Measurements from ENCODE around the gene MMP12. TPM values are rescaled to one million over a fixed set of nuclear protein-coding genes. Genes with fewer than 3 reads are reported as not detected.

The MMP12 gene
- total RNA-seq, 1 donor from 2014 or later: not detected

- no peak overlapping the region for H3K4me3 ChIP-seq (ENCODE audit: low read depth, low read length)
Observed at GRCh38 chr11:102850973-102851745, 23.6 kb downstream of the MMP12 start.

GRCh38 chr11:102849311-102849710 lies 25.5 kb downstream of the MMP12 start:
- TF ChIP-seq CTCF (conservative IDR thresholded peaks at IDR 0.05; ENCODE audit: low read depth, low read length): no peak
- no peak for DNase-seq (ENCODE audit: low read depth)
- H3K4me3 ChIP-seq (ENCODE audit: low read depth, low read length): no peak overlapping the region

More at GRCh38 chr11:102850973-102851745, 23.6 kb downstream of the MMP12 start:
- TF ChIP-seq CTCF (conservative IDR thresholded peaks at IDR 0.05; ENCODE audit: low read depth, low read length): no peak
- DNase-seq (ENCODE audit: low read depth): peak; percentile 50

- TF ChIP-seq CTCF (conservative IDR thresholded peaks at IDR 0.05; ENCODE audit: low read depth, low read length): no peak
- DNase-seq (ENCODE audit: low read depth): no peak
- H3K4me3 ChIP-seq (ENCODE audit: low read depth, low read length): no peak overlapping the region
Observed at GRCh38 chr11:102846292-102846691, 28.5 kb downstream of the MMP12 start.

- DNase-seq (ENCODE audit: low read depth): no peak
- no peak for TF ChIP-seq CTCF (conservative IDR thresholded peaks at IDR 0.05; ENCODE audit: low read depth, low read length)
- H3K4me3 ChIP-seq (ENCODE audit: low read depth, low read length): no peak within 1 kb of the TSS
Observed at GRCh38 chr11:102843489-102843888, 31.3 kb downstream of the MMP12 start, which contains the start of gene MMP3. MMP3 (minus strand) TSS chr11:102843609; CDS start chr11:102843546, 63 bp downstream.

GRCh38 chr11:102842930-102843329 lies 31.9 kb downstream of the MMP12 start:
- no peak for TF ChIP-seq CTCF (conservative IDR thresholded peaks at IDR 0.05; ENCODE audit: low read depth, low read length)
- DNase-seq (ENCODE audit: low read depth): no peak
- H3K4me3 ChIP-seq (ENCODE audit: low read depth, low read length): no peak overlapping the region

GRCh38 chr11:102840018-102840417 lies 34.8 kb downstream of the MMP12 start:
- no peak for TF ChIP-seq CTCF (conservative IDR thresholded peaks at IDR 0.05; ENCODE audit: low read depth, low read length)
- DNase-seq (ENCODE audit: low read depth): no peak
- H3K4me3 ChIP-seq (ENCODE audit: low read depth, low read length): no peak overlapping the region

- DNase-seq (ENCODE audit: low read depth): no peak
- no peak for TF ChIP-seq CTCF (conservative IDR thresholded peaks at IDR 0.05; ENCODE audit: low read depth, low read length)
- H3K4me3 ChIP-seq (ENCODE audit: low read depth, low read length): no peak overlapping the region
Observed at GRCh38 chr11:102837646-102838045, 37.1 kb downstream of the MMP12 start.
